Ammon's horn (tissue), 1 donor: ENCODE measurements around the gene NLGN1.

Source experiments
- DNase-seq: peaks from one replicate; pipeline ENCODE4 v3.0.0-alpha.2; 2016; ENCODE audit warnings: low spot score

Gene NLGN1

DNA sequence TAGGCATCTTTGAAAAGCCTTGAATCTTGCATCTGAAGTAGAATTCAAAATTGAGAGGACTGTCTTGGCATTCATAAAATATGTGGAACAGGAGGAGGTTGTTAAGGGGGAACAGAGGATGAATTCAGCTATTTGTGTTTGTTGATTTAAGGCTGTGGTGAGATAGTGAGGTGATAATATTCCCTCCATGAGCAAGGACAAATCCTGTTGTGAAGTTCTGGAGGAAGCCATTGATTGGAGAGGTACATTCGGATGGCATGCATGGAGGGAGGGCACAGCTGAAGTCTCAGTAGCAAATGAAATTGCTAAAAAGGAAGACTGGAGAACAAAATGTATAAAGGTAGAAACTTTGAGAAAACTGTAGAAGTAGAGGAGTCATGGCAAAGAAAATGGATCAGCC lies 443.8 kb downstream of the NLGN1 start:
- no peak for DNase-seq

GRCh38 chr3:173843060-173843459 lies 445.5 kb downstream of the NLGN1 start:
- DNase-seq = no peak

DNA sequence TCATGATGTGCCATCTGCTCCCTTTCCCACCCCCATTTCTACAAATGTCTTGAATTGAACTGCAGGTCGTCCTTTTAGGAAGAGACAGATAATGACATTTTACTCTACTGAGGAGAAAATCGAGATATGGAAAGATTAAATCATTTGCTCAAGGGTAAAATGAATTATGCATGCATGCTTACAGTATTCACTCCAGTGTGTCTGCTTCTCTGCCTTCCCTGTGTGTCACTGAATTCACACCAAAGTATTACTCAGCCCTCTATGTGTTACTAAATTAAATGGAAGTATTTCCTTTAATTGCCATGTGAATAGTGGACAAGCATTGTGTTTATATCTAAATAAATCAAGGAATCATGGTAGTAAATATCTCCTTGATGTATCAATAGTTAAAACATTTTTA lies 449.0 kb downstream of the NLGN1 start:
- no peak for DNase-seq

- DNase-seq = no peak
Observed at GRCh38 chr3:173849489-173849888, 451.9 kb downstream of the NLGN1 start.

- DNase-seq = no peak
Observed at GRCh38 chr3:173857154-173857553, 459.6 kb downstream of the NLGN1 start.

- DNase-seq = no peak
Observed at GRCh38 chr3:173862701-173863100, 465.2 kb downstream of the NLGN1 start.

GRCh38 chr3:173863551-173863950 lies 466.0 kb downstream of the NLGN1 start:
- DNase-seq = no peak

- DNase-seq = no peak
Observed at GRCh38 chr3:173865900-173866498, 468.5 kb downstream of the NLGN1 start.

GRCh38 chr3:173869766-173870165 lies 472.2 kb downstream of the NLGN1 start:
- DNase-seq = peak; percentile 42

DNA sequence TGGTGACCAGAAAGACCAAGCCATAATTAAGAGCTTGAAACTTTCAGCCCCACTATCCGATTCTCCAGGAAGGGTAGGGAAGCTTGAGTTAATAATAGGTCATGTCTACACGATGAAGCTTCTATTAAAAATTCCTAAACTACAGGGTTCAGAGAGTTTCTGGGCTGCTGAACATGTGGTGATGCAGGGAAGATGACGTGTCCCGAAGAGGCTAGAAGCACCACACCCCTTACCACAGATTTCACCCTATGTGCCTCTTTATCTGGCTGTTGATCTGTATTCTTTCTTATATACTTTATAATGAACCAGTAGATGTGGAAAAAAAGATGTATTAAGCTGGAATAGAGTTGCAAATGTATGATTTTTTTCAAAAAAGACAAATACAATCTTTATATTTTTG lies 473.4 kb downstream of the NLGN1 start:
- no peak for DNase-seq

DNA sequence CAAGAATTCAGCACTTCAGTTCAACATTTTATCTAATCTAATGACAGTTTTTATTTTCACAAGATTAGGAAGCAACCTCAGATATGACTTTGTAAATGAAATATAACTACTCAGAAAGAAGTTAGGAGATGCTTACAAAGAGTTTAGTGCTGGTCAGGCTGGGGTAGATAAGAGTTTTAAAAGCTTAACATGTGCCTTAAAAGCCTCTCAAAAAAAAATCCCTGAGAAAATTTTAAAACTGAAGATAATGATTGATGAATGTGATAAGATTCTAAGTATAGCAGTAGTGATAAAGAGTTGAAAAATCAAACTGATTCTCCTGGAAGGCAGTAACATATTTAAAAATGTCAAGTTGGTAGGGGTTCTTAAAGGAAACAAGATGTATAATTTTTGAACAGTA lies 478.2 kb downstream of the NLGN1 start:
- no peak for DNase-seq

DNA sequence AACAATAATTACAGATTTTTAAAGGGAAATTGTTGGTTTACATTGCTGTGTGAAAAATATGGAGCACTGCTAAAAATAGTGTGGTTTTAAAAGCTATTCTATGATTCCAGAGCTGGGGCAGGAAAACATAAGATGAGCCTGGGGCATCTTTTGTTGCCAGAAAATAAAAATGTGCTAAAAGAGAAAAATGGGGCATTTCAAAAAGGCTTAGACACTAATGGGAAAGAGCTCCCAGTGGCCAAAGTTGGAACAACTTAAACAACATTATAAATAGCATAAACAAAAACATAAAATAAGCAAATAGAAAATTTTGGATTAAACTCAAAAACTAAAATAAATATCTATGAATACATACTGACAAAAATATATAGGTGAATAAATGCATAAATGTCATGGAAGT lies 478.9 kb downstream of the NLGN1 start:
- DNase-seq = no peak

- no peak for DNase-seq
Observed at GRCh38 chr3:173887888-173888287, 490.3 kb downstream of the NLGN1 start.

DNA sequence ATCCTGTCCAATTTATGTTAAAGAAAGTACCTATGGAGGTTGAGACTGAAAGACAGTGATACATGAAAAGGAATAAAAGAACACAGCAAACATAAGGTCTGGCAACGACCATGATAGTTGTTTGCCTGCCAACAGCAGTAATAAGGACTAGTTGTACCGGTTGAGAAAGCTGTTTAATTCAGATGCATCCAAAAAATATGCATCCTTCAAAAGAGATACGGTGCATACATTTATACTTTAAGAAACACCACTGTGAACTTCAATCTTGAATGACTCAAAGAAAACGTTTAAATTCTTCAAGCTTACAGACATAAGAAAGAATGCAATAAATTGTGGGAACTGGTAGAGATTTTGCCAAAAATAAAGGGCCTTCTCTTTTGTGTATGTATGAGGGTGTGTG lies 492.1 kb downstream of the NLGN1 start:
- no peak for DNase-seq

- no peak for DNase-seq
Observed at GRCh38 chr3:173890091-173890490, 492.5 kb downstream of the NLGN1 start.

DNA sequence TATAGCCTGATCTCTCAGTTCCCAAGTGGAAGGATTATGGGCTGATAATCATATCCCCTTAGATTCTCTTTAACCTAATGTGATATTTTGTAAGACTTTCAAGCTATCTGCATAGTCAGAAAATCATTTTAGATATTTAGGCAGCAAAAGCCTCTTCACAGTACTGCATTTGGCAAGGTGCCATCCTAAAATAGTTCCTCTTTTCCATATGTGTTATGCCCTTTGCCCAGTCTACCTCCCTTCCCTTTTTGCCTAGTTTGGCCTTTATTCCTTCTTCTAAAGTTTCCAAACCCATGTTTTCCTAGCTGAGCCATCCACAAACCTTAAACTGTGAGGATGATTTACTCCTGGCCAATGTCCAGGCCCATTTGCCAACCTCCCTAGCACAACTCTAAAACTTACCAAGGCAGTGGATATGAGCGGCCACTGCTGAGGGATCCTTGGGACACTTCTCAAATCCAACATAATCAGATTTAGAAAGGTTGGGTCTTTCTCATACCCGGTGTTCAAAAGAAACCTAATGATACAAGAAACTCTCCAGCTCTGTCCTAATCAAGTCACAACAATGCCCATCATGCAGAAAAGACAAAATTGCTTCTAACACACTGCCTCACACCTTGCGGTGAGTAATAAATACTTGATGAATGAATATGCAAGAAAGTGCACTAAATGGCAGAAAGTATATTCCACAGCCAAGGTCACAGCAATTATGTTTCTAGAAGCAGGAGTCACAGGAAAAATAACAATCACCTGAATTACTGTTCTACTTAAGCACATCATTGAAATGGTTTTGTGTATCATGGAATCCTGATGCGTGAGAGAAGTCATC lies 493.9 kb downstream of the NLGN1 start:
- no peak for DNase-seq

- no peak for DNase-seq
Observed at GRCh38 chr3:173892547-173892946, 495.0 kb downstream of the NLGN1 start.

- DNase-seq = no peak
Observed at GRCh38 chr3:173893066-173893465, 495.5 kb downstream of the NLGN1 start.

GRCh38 chr3:173893835-173894234 lies 496.3 kb downstream of the NLGN1 start:
- DNase-seq = no peak

- no peak for DNase-seq
Observed at GRCh38 chr3:173897631-173898030, 500.1 kb downstream of the NLGN1 start.

GRCh38 chr3:173901649-173902048 lies 504.1 kb downstream of the NLGN1 start:
- DNase-seq = no peak

DNA sequence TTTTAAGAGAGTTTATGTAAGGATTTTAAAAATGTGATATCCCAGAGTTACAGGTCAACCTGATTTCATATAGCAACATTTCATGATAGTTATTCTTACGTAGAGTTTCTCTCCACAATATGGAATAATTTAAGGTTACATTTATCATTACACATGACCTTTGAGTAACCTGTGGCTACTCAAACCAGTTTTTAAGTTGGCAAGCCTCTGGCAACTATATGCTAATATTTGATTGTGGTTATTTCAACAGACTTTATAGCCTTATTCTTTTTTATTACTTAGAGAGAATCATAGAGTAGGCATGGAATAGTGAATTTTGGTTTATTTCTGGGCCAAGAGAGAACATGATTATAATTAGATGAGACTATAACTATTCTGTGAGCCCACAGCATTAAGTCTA lies 504.9 kb downstream of the NLGN1 start:
- no peak for DNase-seq

DNA sequence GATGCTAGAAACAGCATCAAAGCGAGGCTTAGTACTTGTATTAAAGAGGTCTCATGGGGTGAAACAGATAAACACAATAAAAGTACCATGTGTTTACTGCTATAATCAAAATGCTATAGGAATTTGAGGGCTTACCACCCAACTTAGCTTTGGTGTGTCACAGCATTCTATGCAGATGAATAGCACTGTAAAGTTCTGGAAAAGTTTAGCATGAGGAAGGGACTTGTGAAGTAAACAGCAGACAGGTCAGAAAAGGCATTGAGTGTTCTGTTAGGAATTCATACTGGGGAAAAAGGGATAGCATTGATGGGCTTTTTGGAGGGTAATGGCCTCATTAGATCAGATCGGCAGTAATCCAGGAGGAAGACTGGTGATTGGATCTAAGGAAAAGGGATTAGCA lies 505.3 kb downstream of the NLGN1 start:
- DNase-seq = no peak

- no peak for DNase-seq
Observed at GRCh38 chr3:173905381-173905780, 507.8 kb downstream of the NLGN1 start.
